ENCODE data around the gene BBX. TPM values are rescaled to one million over a fixed set of nuclear protein-coding genes. Genes with fewer than 3 reads are reported as not detected.

The BBX gene
- total and polyA plus RNA-seq, 2 of the 4 experiments (the other 2 are of a cell fraction), result 13.6 to 107 TPM

DNA sequence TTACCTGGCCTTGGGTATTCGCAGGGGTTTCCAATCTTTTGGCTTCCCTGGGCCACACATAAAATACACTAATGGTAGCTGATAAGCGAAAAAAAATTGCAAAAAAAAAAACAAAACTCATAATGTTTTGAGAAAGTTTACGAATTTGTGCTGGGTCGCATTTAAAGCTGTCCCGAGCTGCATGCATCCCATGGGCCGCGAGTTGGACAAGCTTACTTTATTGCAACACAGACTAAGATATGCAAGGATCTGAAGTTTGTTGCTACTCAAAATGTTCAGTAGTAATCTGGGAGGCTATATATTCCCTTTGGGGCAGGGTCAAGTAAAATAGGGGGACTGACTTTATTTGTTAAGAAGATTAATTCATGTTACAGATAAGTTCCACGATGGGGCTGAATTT lies 320.2 kb downstream of the BBX start:
- no peaks in the 10 kb centered on the region for H3K27me3 ChIP-seq (ENCODE audit: control insufficient read depth, insufficient read depth, low read length)
- dilution Hi-C loops (cut with HindIII; ENCODE audit: low sequenced_read_pairs, unreplicated experiment) (no loop called here), in situ Hi-C loops (cut with MboI; ENCODE audit: low sequenced_read_pairs) (no loop called here), intact Hi-C loops (cut with micrococcal nuclease) (no loop called here)
- H3K18ac ChIP-seq (ENCODE audit: low read depth, low read length), result no peak overlapping the region
- H2AK5ac ChIP-seq (ENCODE audit: low read depth, low read length), result no peak overlapping the region
- no peaks in the 10 kb centered on the region for H4K20me1 ChIP-seq (ENCODE audit: insufficient read depth, low read length)
- no peak overlapping the region for H3K9ac ChIP-seq (ENCODE audit: low read depth, low read length)
- H3K14ac ChIP-seq (replicated peaks; ENCODE audit: low read depth, low read length), result no peak overlapping the region
- H2BK20ac ChIP-seq (ENCODE audit: low read depth, low read length), result no peak overlapping the region
- CTCF ChIA-PET, result no interaction called here
- POLR2A ChIA-PET (ENCODE audit: unreplicated experiment), result no interaction called here
- no peak overlapping the region for H4K5ac ChIP-seq (ENCODE audit: low read depth, low read length)
- H3K56ac ChIP-seq (ENCODE audit: extremely low read depth, insufficient read depth, low read length), result no peak overlapping the region
- no peak overlapping the region for H3K27ac ChIP-seq (ENCODE audit: insufficient read depth, low read length)
- H3K4me3 ChIP-seq (ENCODE audit: insufficient read depth, low read depth, low read length), result no peak overlapping the region
- BruUV-seq (replicated peaks), result no TSS peak
- H3K23ac ChIP-seq (ENCODE audit: low read depth, low read length), result no peak overlapping the region
- no peak overlapping the region for H3K4me2 ChIP-seq (ENCODE audit: low read depth, low read length)
- H3K4ac ChIP-seq (ENCODE audit: low read depth, low read length), result no peak overlapping the region
- H3K79me1 ChIP-seq (ENCODE audit: low read depth in 1 of 2, low read length in 2 of 2), result no peaks in the 10 kb centered on the region
- H2AFZ ChIP-seq (replicated peaks; ENCODE audit: low read length, poor library complexity), result no peak overlapping the region
- no peaks in the 10 kb centered on the region for H3K4me1 ChIP-seq (ENCODE audit: control insufficient read depth, insufficient read depth, low read length)
- H3K36me3 ChIP-seq (ENCODE audit: control insufficient read depth, insufficient read depth, low read length), result no peaks in the 10 kb centered on the region
- no peak overlapping the region for H4K91ac ChIP-seq (ENCODE audit: insufficient read depth, low read depth, low read length)
- ATAC-seq (ENCODE audit: low read depth) (no peak), DNase-seq (no peak)
- TF ChIP-seq NFE2L2 (IDR thresholded peaks at IDR 0.05; ENCODE audit: low read depth, low read length) (no peak), CHD1 (IDR thresholded peaks at IDR 0.05; ENCODE audit: low read depth, low read length) (no peak), RCOR1 (IDR thresholded peaks at IDR 0.05; ENCODE audit: insufficient replicate concordance, low read length) (no peak), BHLHE40 (IDR thresholded peaks at IDR 0.05; ENCODE audit: low read depth, low read length) (no peak), CEBPB (IDR thresholded peaks at IDR 0.05; ENCODE audit: low read depth, low read length) (no peak), RFX5 (IDR thresholded peaks at IDR 0.05; ENCODE audit: low read depth, low read length) (no peak), MXI1 (IDR thresholded peaks at IDR 0.05; ENCODE audit: borderline replicate concordance, low read depth, low read length) (no peak), POLR2A (IDR thresholded peaks at IDR 0.05; ENCODE audit: low read depth, low read length) (no peak), RAD21 (IDR thresholded peaks at IDR 0.05; ENCODE audit: low read length) (no peak), MAZ (IDR thresholded peaks at IDR 0.05; ENCODE audit: borderline replicate concordance, low read depth, low read length) (no peak), SMC3 (IDR thresholded peaks at IDR 0.05; ENCODE audit: low read depth, low read length) (no peak)
- TF ChIP-seq, protein P1, sequence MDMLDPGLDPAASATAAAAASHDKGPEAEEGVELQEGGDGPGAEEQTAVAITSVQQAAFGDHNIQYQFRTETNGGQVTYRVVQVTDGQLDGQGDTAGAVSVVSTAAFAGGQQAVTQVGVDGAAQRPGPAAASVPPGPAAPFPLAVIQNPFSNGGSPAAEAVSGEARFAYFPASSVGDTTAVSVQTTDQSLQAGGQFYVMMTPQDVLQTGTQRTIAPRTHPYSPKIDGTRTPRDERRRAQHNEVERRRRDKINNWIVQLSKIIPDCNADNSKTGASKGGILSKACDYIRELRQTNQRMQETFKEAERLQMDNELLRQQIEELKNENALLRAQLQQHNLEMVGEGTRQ (IDR thresholded peaks at IDR 0.05; ENCODE audit: low read depth, low read length), result no peak
- TF ChIP-seq, protein P2, sequence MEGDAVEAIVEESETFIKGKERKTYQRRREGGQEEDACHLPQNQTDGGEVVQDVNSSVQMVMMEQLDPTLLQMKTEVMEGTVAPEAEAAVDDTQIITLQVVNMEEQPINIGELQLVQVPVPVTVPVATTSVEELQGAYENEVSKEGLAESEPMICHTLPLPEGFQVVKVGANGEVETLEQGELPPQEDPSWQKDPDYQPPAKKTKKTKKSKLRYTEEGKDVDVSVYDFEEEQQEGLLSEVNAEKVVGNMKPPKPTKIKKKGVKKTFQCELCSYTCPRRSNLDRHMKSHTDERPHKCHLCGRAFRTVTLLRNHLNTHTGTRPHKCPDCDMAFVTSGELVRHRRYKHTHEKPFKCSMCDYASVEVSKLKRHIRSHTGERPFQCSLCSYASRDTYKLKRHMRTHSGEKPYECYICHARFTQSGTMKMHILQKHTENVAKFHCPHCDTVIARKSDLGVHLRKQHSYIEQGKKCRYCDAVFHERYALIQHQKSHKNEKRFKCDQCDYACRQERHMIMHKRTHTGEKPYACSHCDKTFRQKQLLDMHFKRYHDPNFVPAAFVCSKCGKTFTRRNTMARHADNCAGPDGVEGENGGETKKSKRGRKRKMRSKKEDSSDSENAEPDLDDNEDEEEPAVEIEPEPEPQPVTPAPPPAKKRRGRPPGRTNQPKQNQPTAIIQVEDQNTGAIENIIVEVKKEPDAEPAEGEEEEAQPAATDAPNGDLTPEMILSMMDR (conservative IDR thresholded peaks at IDR 0.05; ENCODE audit: low read depth, low read length), result no peak
- WGBS, 2 experiments (ENCODE audit: extremely low coverage in 2 of 2, insufficient read length in 1 of 2), result no CpG with 5 or more reads among the region's 8 CpGs
- H2BK15ac ChIP-seq (ENCODE audit: low read depth, low read length), result no peak overlapping the region
- no peak overlapping the region for H2BK120ac ChIP-seq (ENCODE audit: low read depth, low read length)
- no peaks in the 10 kb centered on the region for H3K9me3 ChIP-seq (ENCODE audit: control insufficient read depth, insufficient read depth, low read length)
- no peak overlapping the region for H2BK5ac ChIP-seq (ENCODE audit: low read depth, low read length, poor library complexity, severe bottlenecking)
- no peak overlapping the region for H2AK9ac ChIP-seq (replicated peaks; ENCODE audit: low read depth, low read length, poor library complexity)
- no peak overlapping the region for H4K8ac ChIP-seq (ENCODE audit: low read depth in 2 of 2, low read length in 2 of 2)
- H3K9me1 ChIP-seq (ENCODE audit: insufficient read depth, low read length), result no peaks in the 10 kb centered on the region

Data from IMR-90 (cell line).